ENCODE data around the gene LTB4R2. TPM values are rescaled to one million over a fixed set of nuclear protein-coding genes. Genes with fewer than 3 reads are reported as not detected.

Gene LTB4R2
- total RNA-seq, 1 donor from 2014 or later = 1.8 TPM

DNA sequence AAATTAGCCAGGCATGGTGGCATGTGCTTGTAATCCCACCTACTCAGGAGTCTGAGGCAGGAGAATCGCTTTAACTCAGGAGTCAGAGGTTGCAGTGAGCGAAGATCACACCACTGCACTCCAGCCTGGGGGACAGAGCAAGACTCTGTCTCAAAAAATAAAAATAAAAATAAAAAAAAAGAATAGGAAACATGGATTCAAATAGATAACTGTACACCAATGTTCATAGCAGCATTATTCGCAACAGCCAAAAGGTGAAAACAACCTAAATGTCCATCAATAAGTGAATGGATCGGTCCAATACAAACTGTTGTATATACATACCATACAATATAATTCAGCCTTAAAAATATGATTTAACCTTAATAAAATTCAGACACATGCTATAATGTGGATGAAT lies 32.9 kb downstream of the LTB4R2 start:
- no peak overlapping the region for H3K4me2 ChIP-seq
- no peaks in the 10 kb centered on the region for H3F3A ChIP-seq (ENCODE audit: low read depth)
- H3K36me3 ChIP-seq = no peaks in the 10 kb centered on the region
- H3K79me2 ChIP-seq (ENCODE audit: low read depth) = no peaks in the 10 kb centered on the region
- no peak overlapping the region for H3K27ac ChIP-seq
- Mint-ChIP-seq H3K9me3 (peaks cover 2% of the 10 kb centered on the region), H3K36me3 (no peaks in the 10 kb centered on the region), H3K27me3 (ENCODE audit: insufficient read depth, low read depth) (peaks cover 51% of the 10 kb centered on the region), H3K27ac (no peak overlapping the region), H3K4me3 (no peak overlapping the region), H3K4me1 (no peaks in the 10 kb centered on the region)
- peaks cover 92% of the 10 kb centered on the region for H3K27me3 ChIP-seq
- no peak overlapping the region for H3K4me3 ChIP-seq
- H4K20me1 ChIP-seq (ENCODE audit: low read depth) = peaks cover 3% of the 10 kb centered on the region
- no peak overlapping the region for H3K9ac ChIP-seq
- no peak overlapping the region for H2AFZ ChIP-seq (replicated peaks)
- peaks cover 8% of the 10 kb centered on the region for H3K4me1 ChIP-seq
- TF ChIP-seq EZH2 (IDR thresholded peaks at IDR 0.05) (no peak), EZH2phosphoT487 (IDR thresholded peaks at IDR 0.05) (no peak)
- TF ChIP-seq, protein P1, sequence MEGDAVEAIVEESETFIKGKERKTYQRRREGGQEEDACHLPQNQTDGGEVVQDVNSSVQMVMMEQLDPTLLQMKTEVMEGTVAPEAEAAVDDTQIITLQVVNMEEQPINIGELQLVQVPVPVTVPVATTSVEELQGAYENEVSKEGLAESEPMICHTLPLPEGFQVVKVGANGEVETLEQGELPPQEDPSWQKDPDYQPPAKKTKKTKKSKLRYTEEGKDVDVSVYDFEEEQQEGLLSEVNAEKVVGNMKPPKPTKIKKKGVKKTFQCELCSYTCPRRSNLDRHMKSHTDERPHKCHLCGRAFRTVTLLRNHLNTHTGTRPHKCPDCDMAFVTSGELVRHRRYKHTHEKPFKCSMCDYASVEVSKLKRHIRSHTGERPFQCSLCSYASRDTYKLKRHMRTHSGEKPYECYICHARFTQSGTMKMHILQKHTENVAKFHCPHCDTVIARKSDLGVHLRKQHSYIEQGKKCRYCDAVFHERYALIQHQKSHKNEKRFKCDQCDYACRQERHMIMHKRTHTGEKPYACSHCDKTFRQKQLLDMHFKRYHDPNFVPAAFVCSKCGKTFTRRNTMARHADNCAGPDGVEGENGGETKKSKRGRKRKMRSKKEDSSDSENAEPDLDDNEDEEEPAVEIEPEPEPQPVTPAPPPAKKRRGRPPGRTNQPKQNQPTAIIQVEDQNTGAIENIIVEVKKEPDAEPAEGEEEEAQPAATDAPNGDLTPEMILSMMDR (IDR thresholded peaks at IDR 0.05) = no peak
- no peaks in the 10 kb centered on the region for H3K9me3 ChIP-seq (ENCODE audit: low read depth)
- no peak for DNase-seq (ENCODE audit: low spot score)

DNA sequence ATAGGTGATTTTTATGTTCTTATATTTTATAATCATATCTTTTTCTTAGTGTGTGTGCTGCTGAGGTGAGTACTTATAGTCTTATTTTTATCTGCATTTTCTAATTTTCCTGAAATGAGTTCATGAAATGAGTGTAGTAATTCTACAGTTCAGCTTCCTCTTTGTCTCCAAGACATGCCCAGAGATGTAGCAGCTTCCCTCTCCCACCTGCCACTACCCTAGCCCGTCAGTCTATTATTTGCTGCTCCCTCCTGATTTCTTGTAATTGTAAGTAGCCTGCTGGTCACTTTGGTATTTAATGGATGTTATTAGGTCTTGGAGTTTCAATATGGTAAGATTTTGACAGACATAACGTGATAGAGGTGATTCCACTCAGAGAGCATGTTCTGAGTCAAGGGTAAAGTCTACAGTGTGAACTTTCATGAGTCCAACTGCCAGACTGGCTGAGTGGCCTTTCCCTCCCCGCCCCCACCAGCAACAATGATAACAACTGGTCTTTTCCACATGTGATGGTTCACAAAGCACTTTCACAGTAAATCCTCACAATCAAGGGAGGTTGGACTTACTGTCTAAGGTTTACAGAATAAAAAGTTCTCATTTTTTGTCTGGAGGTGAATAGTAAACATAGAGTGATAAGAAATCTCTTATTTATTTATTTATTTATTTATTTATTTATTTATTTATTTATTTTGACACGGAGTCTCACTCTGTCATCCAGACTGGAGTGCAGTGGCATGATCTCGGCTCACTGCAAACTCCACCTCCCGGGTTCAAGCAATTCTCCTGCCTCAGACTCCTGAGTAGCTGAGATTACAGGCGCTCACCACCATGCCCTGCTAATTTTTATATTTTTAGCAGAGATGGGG lies 34.1 kb downstream of the LTB4R2 start:
- Histone ChIP-seq H3K27me3 (peaks cover 92% of the 10 kb centered on the region), H3K79me2 (ENCODE audit: low read depth) (no peaks in the 10 kb centered on the region), H3K4me3 (no peak overlapping the region), H3K9ac (no peak overlapping the region), H3F3A (ENCODE audit: low read depth) (no peaks in the 10 kb centered on the region), H3K4me2 (no peak overlapping the region), H3K4me1 (peaks cover 8% of the 10 kb centered on the region), H4K20me1 (ENCODE audit: low read depth) (no peaks in the 10 kb centered on the region), H3K27ac (no peak overlapping the region), H3K36me3 (no peaks in the 10 kb centered on the region), H3K9me3 (ENCODE audit: low read depth) (no peaks in the 10 kb centered on the region), H2AFZ (replicated peaks) (no peak overlapping the region)
- Mint-ChIP-seq H3K36me3 (no peaks in the 10 kb centered on the region), H3K4me3 (no peak overlapping the region), H3K27ac (no peak overlapping the region), H3K4me1 (no peaks in the 10 kb centered on the region), H3K9me3 (peaks cover 2% of the 10 kb centered on the region), H3K27me3 (ENCODE audit: insufficient read depth, low read depth) (peaks cover 43% of the 10 kb centered on the region)
- TF ChIP-seq, protein P1 (IDR thresholded peaks at IDR 0.05) = no peak
- TF ChIP-seq EZH2 (IDR thresholded peaks at IDR 0.05) = no peak
- no peak for TF ChIP-seq EZH2phosphoT487 (IDR thresholded peaks at IDR 0.05)
- no peak for DNase-seq (ENCODE audit: low spot score)

DNA sequence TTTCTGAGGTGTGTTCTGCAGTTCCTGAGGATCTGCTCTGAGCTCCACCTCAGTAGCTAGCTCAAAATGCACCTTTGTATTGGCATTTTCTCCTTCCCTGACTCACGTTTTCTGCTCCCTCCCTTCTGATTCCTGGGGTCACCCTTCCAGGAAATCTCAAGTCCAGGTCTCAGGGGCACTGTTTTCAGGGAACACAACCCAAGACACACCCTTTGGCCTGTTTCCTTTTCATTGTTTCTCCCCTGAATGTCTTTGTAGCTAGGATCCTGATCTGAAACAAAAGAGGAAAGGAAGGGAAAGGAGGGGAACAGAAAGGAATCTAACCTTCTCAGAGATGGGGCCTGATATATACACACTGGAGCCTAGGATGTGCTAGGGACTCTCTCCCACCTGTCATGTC lies 37.2 kb downstream of the LTB4R2 start:
- Histone ChIP-seq H3K36me3 (no peaks in the 10 kb centered on the region), H3K79me2 (ENCODE audit: low read depth) (no peaks in the 10 kb centered on the region), H3K4me1 (no peaks in the 10 kb centered on the region), H3K9me3 (ENCODE audit: low read depth) (no peaks in the 10 kb centered on the region), H3K27me3 (peaks cover 92% of the 10 kb centered on the region), H3K4me3 (no peak overlapping the region), H3K9ac (no peak overlapping the region), H2AFZ (replicated peaks) (no peak overlapping the region), H3F3A (ENCODE audit: low read depth) (no peaks in the 10 kb centered on the region), H3K27ac (no peak overlapping the region), H4K20me1 (ENCODE audit: low read depth) (no peaks in the 10 kb centered on the region), H3K4me2 (no peak overlapping the region)
- TF ChIP-seq EZH2 (IDR thresholded peaks at IDR 0.05) (no peak), EZH2phosphoT487 (IDR thresholded peaks at IDR 0.05) (no peak)
- TF ChIP-seq, protein P1 (IDR thresholded peaks at IDR 0.05) = no peak
- no peak overlapping the region for H3K4me3 Mint-ChIP-seq
- H3K27me3 Mint-ChIP-seq (ENCODE audit: insufficient read depth, low read depth) = peaks cover 35% of the 10 kb centered on the region
- H3K9me3 Mint-ChIP-seq = peaks cover 2% of the 10 kb centered on the region
- no peaks in the 10 kb centered on the region for H3K36me3 Mint-ChIP-seq
- no peaks in the 10 kb centered on the region for H3K4me1 Mint-ChIP-seq
- H3K27ac Mint-ChIP-seq = no peak overlapping the region
- DNase-seq (ENCODE audit: low spot score) = no peak
